HepG2 (cell line): ENCODE measurements around the gene HTD2. TPM values are rescaled to one million over a fixed set of nuclear protein-coding genes. Genes with fewer than 3 reads are reported as not detected.

Experiments used
- ATAC-seq: fragments of 200-7000 bp; cut with Tn5 transposase; 3 replicates; pipeline ENCODE4 v1.9.1; 2020; ENCODE audit warnings: mild to moderate bottlenecking, moderate library complexity
- BruUV-seq: library from RNA; stranded (reverse); fragments of 400-500 nt; replicated peaks from 2 replicates; lab custom pipeline; 2021; lab: Mats Ljungman, UMichigan
- CTCF ChIA-PET: fragments of 300-600 bp; formaldehyde crosslinking; extraction: SDS; loops from one replicate; lab custom pipeline; 2021; ENCODE audit warnings: low total read pairs, inconsistent platforms, low intra/inter-chr PET ratio; lab: Yijun Ruan, JAX
- POLR2A ChIA-PET: fragments of 350-600 bp; sonication (Branson Sonifier 250); formaldehyde crosslinking; loops from one replicate; lab custom pipeline; 2020; ENCODE audit warnings: antibody characterized with exemption, inconsistent platforms; lab: Yijun Ruan, JAX
- DNase-seq: peaks from one replicate; pipeline ENCODE4 v3.0.0-alpha.2; 2015; ENCODE audit warnings: low spot score
- FAIRE-seq: peaks from 3 replicates; lab custom pipeline; 2011; peaks lifted over from hg19 to GRCh38; lab: Jason Lieb, UNC
- H2AFZ ChIP-seq: one replicate; pipeline ENCODE4 v1.6.1; 2011; ENCODE audit warnings: low read length, inconsistent platforms
- H3K27ac ChIP-seq: fragments of 300-600 bp; 3 replicates; pipeline ENCODE4 v1.8.0; 2011; ENCODE audit warnings: mixed run types, mild to moderate bottlenecking, mixed read lengths, low read length, inconsistent platforms; ENCODE audit not compliant: insufficient read depth; ENCODE audit errors: extremely low read length
- H3K27me3 ChIP-seq, 2 experiments: fragments of 200-600 bp in 1 of 2; 2 replicates in 1 of 2; 3 replicates in 1 of 2; pipeline versions ENCODE4 v1.6.0 to v1.8.0; 2011; ENCODE audit warnings: low read length in 2 of 2, mild to moderate bottlenecking in 2 of 2, moderate library complexity in 2 of 2, inconsistent platforms in 1 of 2; ENCODE audit not compliant: insufficient read depth in 2 of 2, control insufficient read depth in 1 of 2
- H3K36me3 ChIP-seq, 2 experiments: fragments of 200-600 bp in 1 of 2; replicated peaks in 1 of 2; 2 replicates in 1 of 2; 3 replicates in 1 of 2; pipeline versions ENCODE4 v1.5.1 to v1.8.0; 2011; ENCODE audit warnings: low read length in 2 of 2, inconsistent platforms in 1 of 2; ENCODE audit not compliant: insufficient read depth in 2 of 2, control insufficient read depth in 1 of 2
- H3K4me1 ChIP-seq: 2 replicates; pipeline ENCODE4 v1.5.1; 2012; ENCODE audit warnings: low read length, inconsistent platforms; ENCODE audit not compliant: insufficient read depth
- H3K4me2 ChIP-seq: 2 replicates; pipeline ENCODE4 v1.6.0; 2011; ENCODE audit warnings: low read depth, low read length, inconsistent platforms
- H3K4me3 ChIP-seq, 3 experiments: fragments of 200-600 bp in 1 of 3; sonication (generic), shearing (Covaris generic) in 1 of 3; replicated peaks in 1 of 3; 2 replicates each; pipeline ENCODE4 v1.5.1; 2011 to 2016; ENCODE audit warnings: low read length in 3 of 3, inconsistent platforms in 2 of 3, low read depth in 2 of 3, mild to moderate bottlenecking in 2 of 3, control low read depth in 1 of 3, mixed read lengths in 1 of 3; ENCODE audit not compliant: insufficient read depth in 1 of 3
- H3K79me2 ChIP-seq: one replicate; pipeline ENCODE4 v1.6.1; 2011; ENCODE audit warnings: low read length, inconsistent platforms; ENCODE audit not compliant: insufficient read depth
- H3K9ac ChIP-seq: 2 replicates; pipeline ENCODE4 v1.6.0; 2011; ENCODE audit warnings: mild to moderate bottlenecking, low read depth, low read length, inconsistent platforms; ENCODE audit not compliant: insufficient read depth
- H3K9me3 ChIP-seq: 2 replicates; pipeline ENCODE4 v1.5.1; 2012; ENCODE audit warnings: mild to moderate bottlenecking, low read length
- H4K20me1 ChIP-seq: 2 replicates; pipeline ENCODE4 v1.6.0; 2011; ENCODE audit warnings: inconsistent platforms, mild to moderate bottlenecking, low read length, moderate library complexity; ENCODE audit not compliant: insufficient read depth
- FOXA1 ChIP-seq, 2 experiments: fragments of 450-650 bp in 1 of 2; sonication (generic) in 1 of 2; formaldehyde crosslinking in 1 of 2; IDR thresholded peaks; 2 replicates each; pipeline versions ENCODE4 v1.4.0 to v1.6.1; 2016 to 2020; ENCODE audit warnings: missing genetic modification reagents in 1 of 2
- MAFK ChIP-seq, 2 experiments: IDR thresholded peaks in 1 of 2; conservative IDR thresholded peaks in 1 of 2; 2 replicates each; pipeline ENCODE4 v1.6.1; 2011; ENCODE audit warnings: improper control_type of control experiment in 2 of 2, low read length in 2 of 2
- MIXL1 ChIP-seq: IDR thresholded peaks from 2 replicates; pipeline ENCODE4 v1.6.1; 2016
- NCOA1 ChIP-seq: sonication (generic); formaldehyde crosslinking; IDR thresholded peaks from 2 replicates; pipeline ENCODE4 v1.9.0; 2021; ENCODE audit warnings: missing genetic modification reagents
- PCBP1 ChIP-seq: fragments of 200-400 bp; formaldehyde crosslinking; IDR thresholded peaks from 2 replicates; pipeline ENCODE4 v1.6.1; 2017; ENCODE audit warnings: mild to moderate bottlenecking, low read depth, low read length, borderline replicate concordance
- PLRG1 ChIP-seq: fragments of 450-650 bp; conservative IDR thresholded peaks from 2 replicates; pipeline ENCODE4 v1.6.1; 2016
- REXO4 ChIP-seq: sonication (generic); formaldehyde crosslinking; IDR thresholded peaks from 2 replicates; pipeline ENCODE4 v1.8.0; 2022; ENCODE audit warnings: missing genetic modification reagents, mild to moderate bottlenecking, borderline replicate concordance
- STAG1 ChIP-seq: sonication (generic); formaldehyde crosslinking; IDR thresholded peaks from 2 replicates; pipeline ENCODE4 v1.4.0; 2020; ENCODE audit warnings: missing genetic modification reagents
- TARDBP ChIP-seq: sonication (generic); formaldehyde crosslinking; IDR thresholded peaks from 2 replicates; pipeline ENCODE4 v1.8.0; 2022; ENCODE audit warnings: mild to moderate bottlenecking, missing genetic modification reagents
- YEATS4 ChIP-seq: sonication (generic); formaldehyde crosslinking; IDR thresholded peaks from 2 replicates; pipeline ENCODE4 v1.4.0; 2020; ENCODE audit warnings: missing genetic modification reagents, borderline replicate concordance
- ZNF24 ChIP-seq: fragments of 450-650 bp; IDR thresholded peaks from 2 replicates; pipeline ENCODE4 v1.6.1; 2017; ENCODE audit warnings: antibody characterized with exemption, mild to moderate bottlenecking
- ZNF292 ChIP-seq: sonication (generic); formaldehyde crosslinking; IDR thresholded peaks from 2 replicates; pipeline ENCODE4 v1.8.1; 2022; ENCODE audit warnings: mild to moderate bottlenecking, low read depth, missing genetic modification reagents, borderline replicate concordance
- ZNF570 ChIP-seq: sonication (generic); formaldehyde crosslinking; IDR thresholded peaks from 2 replicates; pipeline ENCODE4 v1.4.0; 2020; ENCODE audit warnings: mild to moderate bottlenecking, missing genetic modification reagents, borderline replicate concordance
- ZNF672 ChIP-seq: sonication (generic); formaldehyde crosslinking; IDR thresholded peaks from 2 replicates; pipeline ENCODE4 v1.8.1; 2022; ENCODE audit warnings: missing genetic modification reagents
- ZNF737 ChIP-seq: sonication (generic); formaldehyde crosslinking; IDR thresholded peaks from 2 replicates; pipeline ENCODE4 v1.5.0; 2020; ENCODE audit warnings: missing genetic modification reagents, mild to moderate bottlenecking, borderline replicate concordance
- ZNF749 ChIP-seq: sonication (generic); formaldehyde crosslinking; IDR thresholded peaks from 2 replicates; pipeline ENCODE4 v1.8.0; 2022; ENCODE audit warnings: mild to moderate bottlenecking, missing genetic modification reagents, moderate library complexity, borderline replicate concordance
- ZNF766 ChIP-seq: sonication (generic); formaldehyde crosslinking; IDR thresholded peaks from 2 replicates; pipeline ENCODE4 v1.5.0; 2020; ENCODE audit warnings: missing genetic modification reagents, borderline replicate concordance
- ZNF772 ChIP-seq: sonication (generic); formaldehyde crosslinking; IDR thresholded peaks from 2 replicates; pipeline ENCODE4 v1.5.0; 2020; ENCODE audit warnings: mild to moderate bottlenecking, missing genetic modification reagents
- ZZZ3 ChIP-seq: sonication (generic); formaldehyde crosslinking; IDR thresholded peaks from 2 replicates; pipeline ENCODE4 v1.4.0; 2020; ENCODE audit warnings: missing genetic modification reagents, mild to moderate bottlenecking, borderline replicate concordance
- in situ Hi-C: cut with HindIII; loops from 2 replicates; pipeline ENCODE4 v1.10.0; 2017; ENCODE audit warnings: low pct_unique_long_range_greater_than_20kb; ENCODE audit not compliant: extremely low pct_ligation_motif_present
- intact Hi-C: fragments of 100-400 bp; cut with micrococcal nuclease; formaldehyde crosslinking; loops from one replicate; pipeline ENCODE4 v1.10.0; 2022; ENCODE audit not compliant: unreplicated experiment
- polyA plus RNA-seq, 8 experiments: library from polyadenylated mRNA; depleted of rRNA in 3 of 8; stranded (reverse) in 7 of 8; unstranded in 1 of 8; fragments of >200 nt; fragmentation: Illumina TruSeq in 4 of 8; extraction: Trizol in 4 of 8; gene quantifications; 2 replicates each; pipeline versions ENCODE4 v1.2.1 to v1.2.3, GENCODE V29; 2011 to 2016; ENCODE audit warnings: low read depth in 4 of 8, missing spikeins in 1 of 8, mixed read lengths in 1 of 8; ENCODE audit not compliant: insufficient read depth in 1 of 8
- total RNA-seq, 5 experiments: library from RNA; depleted of rRNA; stranded (reverse); fragments of >200 nt; fragmentation: Illumina TruSeq; extraction: Trizol; gene quantifications; 2 replicates each; pipeline ENCODE4 v1.2.3, GENCODE V29; 2016; ENCODE audit warnings: low read depth in 1 of 5
- TF ChIP-seq, protein P1 (sequence below): sonication (generic); formaldehyde crosslinking; IDR thresholded peaks from 2 replicates; pipeline ENCODE4 v1.9.0; 2022; ENCODE audit warnings: low read depth, missing genetic modification reagents
- TF ChIP-seq, protein P2 (sequence below): sonication (generic); formaldehyde crosslinking; conservative IDR thresholded peaks from 2 replicates; pipeline ENCODE4 v1.4.0; 2020; ENCODE audit warnings: missing genetic modification reagents

HTD2 gene
- total and polyA plus RNA-seq, 2 of the 13 experiments (the other 11 are each of a cell fraction or from before 2014, with no cell fraction given) = 8.6 to 13.7 TPM

DNA sequence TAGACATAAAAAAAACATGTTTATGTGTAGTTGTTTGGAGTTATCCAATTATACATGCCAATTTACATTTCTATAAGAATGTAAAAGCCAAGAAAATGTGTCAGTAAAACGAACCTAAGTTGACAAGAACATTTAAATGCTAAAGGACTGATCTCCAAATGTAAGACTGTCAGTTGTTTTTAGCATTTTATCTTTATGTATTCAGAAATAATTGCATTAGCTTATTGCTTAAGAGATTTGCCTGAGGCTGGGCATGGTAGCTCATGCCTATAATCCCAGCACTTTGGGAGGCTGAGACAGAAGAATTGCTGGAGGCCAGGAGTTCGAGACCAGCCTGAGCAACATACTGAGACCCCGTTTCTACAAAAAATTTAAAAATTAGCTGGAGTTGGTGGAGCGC is 53.3 kb downstream of the HTD2 start (continued):
- TF ChIP-seq ZNF766 (CRISPR knock-in tag) (no peak), ZNF570 (CRISPR knock-in tag) (no peak), ZZZ3 (CRISPR knock-in tag) (no peak), ZNF772 (CRISPR knock-in tag) (no peak), NCOA1 (CRISPR knock-in tag) (no peak), TARDBP (no peak), ZNF24 (no peak), ZNF672 (CRISPR knock-in tag) (no peak), PLRG1 (no peak), MAFK (conservative IDR thresholded peaks at IDR 0.05 in 1 of 2, IDR thresholded peaks at IDR 0.05 in 1 of 2; ENCODE audit: low read length in 2 of 2) (no peak), YEATS4 (CRISPR knock-in tag) (no peak), ZNF292 (no peak)
- TF ChIP-seq, protein P1, sequence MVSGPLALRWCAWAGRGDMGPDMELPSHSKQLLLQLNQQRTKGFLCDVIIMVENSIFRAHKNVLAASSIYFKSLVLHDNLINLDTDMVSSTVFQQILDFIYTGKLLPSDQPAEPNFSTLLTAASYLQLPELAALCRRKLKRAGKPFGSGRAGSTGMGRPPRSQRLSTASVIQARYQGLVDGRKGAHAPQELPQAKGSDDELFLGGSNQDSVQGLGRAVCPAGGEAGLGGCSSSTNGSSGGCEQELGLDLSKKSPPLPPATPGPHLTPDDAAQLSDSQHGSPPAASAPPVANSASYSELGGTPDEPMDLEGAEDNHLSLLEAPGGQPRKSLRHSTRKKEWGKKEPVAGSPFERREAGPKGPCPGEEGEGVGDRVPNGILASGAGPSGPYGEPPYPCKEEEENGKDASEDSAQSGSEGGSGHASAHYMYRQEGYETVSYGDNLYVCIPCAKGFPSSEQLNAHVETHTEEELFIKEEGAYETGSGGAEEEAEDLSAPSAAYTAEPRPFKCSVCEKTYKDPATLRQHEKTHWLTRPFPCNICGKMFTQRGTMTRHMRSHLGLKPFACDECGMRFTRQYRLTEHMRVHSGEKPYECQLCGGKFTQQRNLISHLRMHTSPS = no peak

DNA sequence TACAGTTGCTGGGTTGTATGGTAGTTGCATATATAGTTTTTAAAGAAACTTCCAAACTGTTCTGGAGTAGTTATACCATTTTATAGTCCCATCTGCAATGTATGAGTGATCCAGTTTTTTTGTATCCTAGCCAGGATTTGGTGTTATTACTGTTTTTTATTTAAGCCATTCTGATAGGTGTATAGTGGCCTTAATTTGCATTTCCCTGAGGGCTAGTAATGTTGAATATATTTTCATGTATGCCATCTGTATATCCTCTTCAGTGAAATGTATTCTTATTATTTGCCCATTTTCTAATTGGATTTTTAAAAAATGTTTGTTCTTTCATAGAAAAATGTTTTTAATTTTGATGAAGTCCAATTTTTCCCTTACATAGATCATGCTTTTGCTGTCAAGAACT is 55.5 kb downstream of the HTD2 start:
- BruUV-seq = no TSS peak
- Histone ChIP-seq H2AFZ (no peak overlapping the region), H3K36me3 (no peaks in the 10 kb centered on the region), H3K4me1 (0 out of 2 replicates have a peak, but pooled peaks cover 5% of the 10 kb centered on the region), H3K4me2 (no peak overlapping the region), H3K4me3 (no peak overlapping the region), H3K27me3 (no peaks in the 10 kb centered on the region), H3K9ac (no peak overlapping the region), H3K9me3 (no peaks in the 10 kb centered on the region), H4K20me1 (0 out of 2 replicates have a peak, but pooled peaks cover 4% of the 10 kb centered on the region), H3K79me2 (no peaks in the 10 kb centered on the region), H3K27ac (no peak overlapping the region)
- ATAC-seq (no peak), DNase-seq (no peak), FAIRE-seq (no peak)
- in situ Hi-C loops (no loop called here), intact Hi-C loops (no loop called here)
- CTCF ChIA-PET = no interaction called here
- POLR2A ChIA-PET = no interaction called here
- TF ChIP-seq MIXL1 (CRISPR knock-in tag) (no peak), ZNF766 (CRISPR knock-in tag) (no peak), ZNF749 (no peak), REXO4 (CRISPR knock-in tag) (no peak), FOXA1 (IDR thresholded peaks at IDR 0.05) (no peak), FOXA1 (CRISPR knock-in tag; IDR thresholded peaks at IDR 0.05) (no peak), PCBP1 (no peak), STAG1 (CRISPR knock-in tag) (no peak), ZNF737 (CRISPR knock-in tag) (no peak)
- TF ChIP-seq, protein P2, sequence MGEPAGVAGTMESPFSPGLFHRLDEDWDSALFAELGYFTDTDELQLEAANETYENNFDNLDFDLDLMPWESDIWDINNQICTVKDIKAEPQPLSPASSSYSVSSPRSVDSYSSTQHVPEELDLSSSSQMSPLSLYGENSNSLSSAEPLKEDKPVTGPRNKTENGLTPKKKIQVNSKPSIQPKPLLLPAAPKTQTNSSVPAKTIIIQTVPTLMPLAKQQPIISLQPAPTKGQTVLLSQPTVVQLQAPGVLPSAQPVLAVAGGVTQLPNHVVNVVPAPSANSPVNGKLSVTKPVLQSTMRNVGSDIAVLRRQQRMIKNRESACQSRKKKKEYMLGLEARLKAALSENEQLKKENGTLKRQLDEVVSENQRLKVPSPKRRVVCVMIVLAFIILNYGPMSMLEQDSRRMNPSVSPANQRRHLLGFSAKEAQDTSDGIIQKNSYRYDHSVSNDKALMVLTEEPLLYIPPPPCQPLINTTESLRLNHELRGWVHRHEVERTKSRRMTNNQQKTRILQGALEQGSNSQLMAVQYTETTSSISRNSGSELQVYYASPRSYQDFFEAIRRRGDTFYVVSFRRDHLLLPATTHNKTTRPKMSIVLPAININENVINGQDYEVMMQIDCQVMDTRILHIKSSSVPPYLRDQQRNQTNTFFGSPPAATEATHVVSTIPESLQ (CRISPR knock-in tag) = no peak
